Chondrocyte (in vitro differentiated cells): ENCODE measurements around the gene CLDN6. TPM values are rescaled to one million over a fixed set of nuclear protein-coding genes. Genes with fewer than 3 reads are reported as not detected.

ENCODE experiments used
- DNase-seq: peaks from one replicate; pipeline ENCODE4 v3.0.0; 2021; ENCODE audit warnings: mixed read lengths, low spot score
- H3K27ac Mint-ChIP-seq: one replicate; pipeline ENCODE4 v1.8.0; 2021; ENCODE audit warnings: mild to moderate bottlenecking, moderate library complexity, mixed read lengths; ENCODE audit not compliant: unreplicated experiment
- H3K27me3 Mint-ChIP-seq: 2 replicates; pipeline ENCODE4 v1.8.0; 2021; ENCODE audit warnings: low read depth, mixed read lengths
- H3K36me3 Mint-ChIP-seq: 2 replicates; pipeline ENCODE4 v1.8.0; 2021; ENCODE audit warnings: low read depth, mixed read lengths
- H3K4me1 Mint-ChIP-seq: 2 replicates; pipeline ENCODE4 v1.8.0; 2021; ENCODE audit warnings: low read depth, mild to moderate bottlenecking, mixed read lengths
- H3K4me3 Mint-ChIP-seq: one replicate; pipeline ENCODE4 v1.8.0; 2021; ENCODE audit warnings: mild to moderate bottlenecking, moderate library complexity, mixed read lengths; ENCODE audit not compliant: unreplicated experiment
- H3K9me3 Mint-ChIP-seq: 2 replicates; pipeline ENCODE4 v1.8.0; 2021; ENCODE audit warnings: low read depth, mixed read lengths
- CTCF ChIP-seq: fragments of 200-600 bp; sonication (generic); IDR thresholded peaks from 2 replicates; pipeline ENCODE4 v1.5.0; 2021; ENCODE audit warnings: antibody characterized with exemption, mild to moderate bottlenecking, moderate library complexity
- total RNA-seq: library from RNA; stranded (reverse); gene quantifications from 3 replicates; pipeline ENCODE4 v1.2.1, GENCODE V29; 2021

Gene CLDN6
- total RNA-seq, 1 donor from 2014 or later: 0.27 TPM

GRCh38 chr16:3004781-3005284 lies 13.2 kb downstream of the CLDN6 start:
- H3K27me3 Mint-ChIP-seq: peaks cover 19% of the 10 kb centered on the region
- H3K4me3 Mint-ChIP-seq: peak overlapping the region; percentile 55

DNA sequence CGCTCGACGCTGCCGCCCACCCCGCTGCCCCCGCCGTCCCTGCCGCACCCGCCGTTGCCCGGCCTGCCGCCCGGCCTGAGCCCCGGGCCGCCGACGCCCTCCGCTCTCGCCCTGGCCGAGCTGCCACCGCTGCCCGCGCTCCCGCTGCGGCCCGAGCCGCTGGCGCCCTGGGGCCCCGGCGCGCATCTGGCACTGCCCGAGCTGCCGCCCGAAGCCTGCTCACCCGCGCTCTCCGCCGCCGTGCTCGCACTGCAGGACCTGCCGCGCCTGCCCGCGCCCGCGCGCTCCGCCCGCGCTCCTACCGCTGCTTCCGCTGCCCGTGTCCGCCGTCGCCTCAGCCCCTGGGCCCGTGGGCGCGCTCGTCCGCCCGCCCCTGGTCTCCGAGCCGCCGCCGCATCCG lies 13.7 kb downstream of the CLDN6 start:
- Mint-ChIP-seq H3K27ac (no peak overlapping the region), H3K4me3 (no peak overlapping the region), H3K4me1 (peaks cover 3% of the 10 kb centered on the region), H3K27me3 (peaks cover 19% of the 10 kb centered on the region), H3K9me3 (no peaks in the 10 kb centered on the region), H3K36me3 (no peaks in the 10 kb centered on the region)
- no peak for TF ChIP-seq CTCF
- DNase-seq: no peak

More at GRCh38 chr16:3004781-3005284, 13.2 kb downstream of the CLDN6 start:
- no peaks in the 10 kb centered on the region for H3K36me3 Mint-ChIP-seq
- H3K27ac Mint-ChIP-seq: no peak overlapping the region
- H3K4me1 Mint-ChIP-seq: peaks cover 3% of the 10 kb centered on the region
- TF ChIP-seq CTCF: no peak
- no peaks in the 10 kb centered on the region for H3K9me3 Mint-ChIP-seq
- DNase-seq: no peak

DNA sequence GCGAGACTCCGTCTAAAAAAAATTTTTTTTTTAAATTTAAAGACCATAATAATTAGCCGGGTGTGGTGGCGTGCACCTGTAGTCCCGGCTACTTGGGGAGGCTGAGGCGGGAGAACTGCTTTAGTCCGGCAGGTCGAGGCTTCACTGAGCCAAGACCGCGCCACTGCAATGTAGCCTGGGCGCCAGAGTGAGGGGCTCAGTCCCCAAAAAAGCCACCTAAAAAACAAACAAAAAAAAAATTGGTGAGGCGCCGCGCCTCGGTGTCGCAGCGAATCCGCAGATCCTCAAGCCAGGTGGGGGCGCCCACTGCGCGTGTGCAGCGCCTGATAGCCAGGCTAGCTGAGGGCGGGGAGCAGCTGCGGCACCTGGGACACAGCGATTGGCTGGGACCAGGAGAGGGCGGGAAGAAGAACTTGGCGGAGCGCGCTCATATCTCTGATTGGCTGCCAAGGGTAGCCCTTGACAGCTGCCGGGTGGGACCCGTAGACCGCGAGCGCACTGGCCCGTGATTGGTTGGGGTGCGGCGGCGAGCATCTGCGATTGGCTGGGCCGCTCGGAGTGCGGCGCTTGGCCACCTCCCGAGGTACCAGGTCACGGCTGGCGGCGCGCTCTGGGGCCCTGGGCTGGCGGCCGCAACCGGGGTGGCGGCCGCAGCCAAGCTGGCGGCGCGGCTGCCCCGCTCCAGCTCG lies 14.3 kb downstream of the CLDN6 start:
- H3K4me1 Mint-ChIP-seq: peaks cover 3% of the 10 kb centered on the region
- TF ChIP-seq CTCF: peak; percentile 75
- peaks cover 19% of the 10 kb centered on the region for H3K27me3 Mint-ChIP-seq
- H3K36me3 Mint-ChIP-seq: no peaks in the 10 kb centered on the region
- no peak overlapping the region for H3K27ac Mint-ChIP-seq
- DNase-seq: no peak
- no peaks in the 10 kb centered on the region for H3K9me3 Mint-ChIP-seq
- H3K4me3 Mint-ChIP-seq: peak overlapping the region; percentile 25

DNA sequence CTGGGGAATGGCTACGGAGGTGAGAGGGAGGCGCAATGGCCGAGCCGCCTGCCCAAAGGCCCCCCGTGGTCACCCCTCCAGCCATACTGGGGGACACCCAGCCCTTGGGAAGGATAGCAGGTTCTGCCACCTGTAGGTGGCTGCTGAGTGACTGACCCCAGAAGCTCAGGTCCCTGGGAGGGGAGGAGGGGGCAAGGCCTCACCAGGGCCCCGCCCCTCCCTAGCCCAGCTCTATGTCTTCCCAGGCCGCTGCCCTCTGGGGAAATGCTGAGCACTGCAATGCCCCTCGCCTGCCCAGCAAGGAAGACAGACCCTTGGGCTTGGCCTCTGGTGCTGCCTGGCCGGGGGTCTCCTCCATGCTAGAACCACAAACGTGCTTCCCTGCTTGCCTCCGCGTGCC lies 16.7 kb downstream of the CLDN6 start:
- Mint-ChIP-seq H3K4me3 (no peak overlapping the region), H3K9me3 (no peaks in the 10 kb centered on the region), H3K4me1 (peaks cover 3% of the 10 kb centered on the region), H3K27ac (no peak overlapping the region), H3K36me3 (no peaks in the 10 kb centered on the region), H3K27me3 (peaks cover 6% of the 10 kb centered on the region)
- TF ChIP-seq CTCF: no peak
- DNase-seq: no peak

DNA sequence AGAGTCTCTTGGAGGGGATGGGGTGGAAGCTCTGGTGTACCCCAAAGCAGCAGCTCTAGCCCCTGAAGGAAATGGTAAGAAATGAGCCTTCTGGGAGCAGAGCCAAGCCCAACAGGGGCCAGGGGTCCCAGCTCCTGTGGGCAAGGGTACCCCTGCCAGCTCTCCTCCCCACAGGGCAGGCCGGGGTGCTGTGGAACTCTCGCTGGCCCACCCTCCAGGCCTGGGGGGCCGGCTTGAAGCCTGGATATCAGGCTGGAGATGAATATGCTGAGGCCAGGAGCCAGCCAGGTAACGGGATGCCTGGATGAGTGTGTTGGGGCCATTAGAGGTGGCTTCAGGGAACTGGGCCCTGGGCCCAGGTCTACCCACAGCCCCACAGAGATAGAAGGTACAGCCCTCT lies 17.4 kb downstream of the CLDN6 start:
- peaks cover 3% of the 10 kb centered on the region for H3K4me1 Mint-ChIP-seq
- H3K36me3 Mint-ChIP-seq: no peaks in the 10 kb centered on the region
- no peak overlapping the region for H3K4me3 Mint-ChIP-seq
- peaks cover 3% of the 10 kb centered on the region for H3K27me3 Mint-ChIP-seq
- H3K27ac Mint-ChIP-seq: no peak overlapping the region
- DNase-seq: no peak
- TF ChIP-seq CTCF: no peak
- no peaks in the 10 kb centered on the region for H3K9me3 Mint-ChIP-seq
